NT2/D1 (cell line): ENCODE measurements around the gene FAM81A.

Experiments used
- DNase-seq: peaks from one replicate; pipeline ENCODE4 v3.0.0-alpha.2; 2011; ENCODE audit warnings: low read depth, low spot score
- H3K27me3 ChIP-seq: 2 replicates; pipeline ENCODE4 v1.6.0; 2011; ENCODE audit warnings: mild to moderate bottlenecking; ENCODE audit not compliant: insufficient read length, insufficient read depth
- H3K36me3 ChIP-seq: 2 replicates; pipeline ENCODE4 v1.6.1; 2011; ENCODE audit warnings: mild to moderate bottlenecking, low read length, mixed read lengths; ENCODE audit not compliant: insufficient read depth, insufficient read length
- H3K4me1 ChIP-seq: 2 replicates; pipeline ENCODE4 v1.5.1; 2011; ENCODE audit not compliant: insufficient read depth, insufficient read length
- H3K4me3 ChIP-seq: 2 replicates; pipeline ENCODE4 v1.5.1; 2011; ENCODE audit warnings: low read depth; ENCODE audit not compliant: insufficient read length
- H3K9ac ChIP-seq: 2 replicates; pipeline ENCODE4 v1.6.0; 2011; ENCODE audit warnings: low read depth; ENCODE audit not compliant: insufficient read length
- H3K9me3 ChIP-seq: 2 replicates; pipeline ENCODE4 v1.5.1; 2011; ENCODE audit warnings: mild to moderate bottlenecking, low read length; ENCODE audit not compliant: insufficient read depth
- SUZ12 ChIP-seq: IDR thresholded peaks from 2 replicates; pipeline ENCODE4 v1.6.1; 2011; ENCODE audit not compliant: insufficient read length, insufficient read depth; ENCODE audit errors: extremely low read depth
- YY1 ChIP-seq: IDR thresholded peaks from 2 replicates; pipeline ENCODE4 v1.6.1; 2011; ENCODE audit not compliant: insufficient read length, insufficient read depth
- ZNF274 ChIP-seq: IDR thresholded peaks from 2 replicates; pipeline ENCODE4 v1.6.1; 2011; ENCODE audit warnings: mild to moderate bottlenecking, low read depth, low read length

The FAM81A gene

DNA sequence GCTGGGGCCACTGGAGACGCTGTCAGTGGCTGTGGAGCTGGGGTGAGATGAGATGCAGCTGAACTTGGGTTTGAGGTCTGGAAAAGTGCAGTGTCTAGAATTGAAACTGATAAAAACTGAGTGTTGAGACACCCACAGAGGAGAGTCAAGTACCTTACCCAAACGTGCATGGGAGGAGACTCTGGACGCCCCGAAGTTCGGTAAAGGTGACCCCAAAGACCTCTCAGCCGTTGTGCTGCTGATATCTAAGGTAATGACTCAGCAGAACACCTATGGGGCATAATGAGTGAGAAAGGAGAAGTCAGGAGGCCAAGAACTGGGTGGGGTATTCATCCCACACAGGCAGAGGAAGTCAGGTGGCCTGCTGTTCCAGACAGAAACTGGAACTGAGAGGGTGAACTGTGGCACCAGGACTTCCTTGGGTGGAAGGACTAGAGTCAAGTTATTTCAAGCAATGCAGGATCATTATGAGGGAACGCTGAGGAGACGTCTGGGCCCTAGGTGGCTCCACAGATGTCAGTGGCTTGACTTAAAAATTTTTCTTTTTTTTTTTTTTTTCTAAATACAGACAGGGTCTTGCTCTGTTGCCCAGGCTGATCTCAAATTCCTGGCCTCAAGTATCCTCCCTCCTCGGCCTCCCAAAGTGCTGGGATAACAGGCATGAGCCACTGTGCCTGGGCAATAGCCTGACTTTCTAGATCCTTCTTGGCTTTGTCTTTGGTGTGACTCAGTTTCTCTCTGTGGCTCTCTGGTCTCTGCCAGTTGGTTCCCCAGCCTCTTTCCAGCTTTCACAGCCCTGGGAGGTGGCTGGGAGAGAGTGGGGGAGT, 105.9 kb downstream of the FAM81A start:
- Histone ChIP-seq H3K4me1 (peaks cover 3% of the 10 kb centered on the region), H3K9me3 (peaks cover 29% of the 10 kb centered on the region), H3K36me3 (no peaks in the 10 kb centered on the region), H3K27me3 (peaks cover 66% of the 10 kb centered on the region), H3K9ac (no peak overlapping the region), H3K4me3 (no peak overlapping the region)
- TF ChIP-seq SUZ12 = no peak
- TF ChIP-seq YY1 = no peak
- TF ChIP-seq ZNF274 = no peak
- DNase-seq = no peak

DNA sequence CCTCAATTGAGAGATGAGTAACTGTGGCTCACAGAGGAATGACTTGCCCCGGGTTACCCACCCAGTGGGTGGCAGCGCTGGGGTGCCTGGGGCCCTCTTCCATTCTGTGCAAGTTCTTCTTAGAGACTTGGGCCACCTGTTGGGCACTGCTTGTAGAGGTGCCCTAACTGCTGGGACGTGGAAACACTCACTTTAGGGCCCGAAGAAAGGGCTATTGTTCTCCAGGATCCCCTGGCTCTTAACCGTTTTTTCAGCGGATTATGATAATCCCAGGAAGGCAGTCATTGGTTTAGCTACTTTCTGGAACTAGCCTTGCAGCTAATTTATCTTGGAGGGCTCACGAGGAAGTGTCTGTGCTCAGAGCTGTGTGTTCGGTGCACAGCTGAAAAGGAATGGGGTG, 107.6 kb downstream of the FAM81A start:
- Histone ChIP-seq H3K4me3 (no peak overlapping the region), H3K4me1 (peaks cover 7% of the 10 kb centered on the region), H3K9ac (no peak overlapping the region), H3K27me3 (peaks cover 67% of the 10 kb centered on the region), H3K9me3 (peaks cover 37% of the 10 kb centered on the region), H3K36me3 (no peaks in the 10 kb centered on the region)
- no peak for DNase-seq
- TF ChIP-seq YY1 (no peak), SUZ12 (no peak), ZNF274 (no peak)

DNA sequence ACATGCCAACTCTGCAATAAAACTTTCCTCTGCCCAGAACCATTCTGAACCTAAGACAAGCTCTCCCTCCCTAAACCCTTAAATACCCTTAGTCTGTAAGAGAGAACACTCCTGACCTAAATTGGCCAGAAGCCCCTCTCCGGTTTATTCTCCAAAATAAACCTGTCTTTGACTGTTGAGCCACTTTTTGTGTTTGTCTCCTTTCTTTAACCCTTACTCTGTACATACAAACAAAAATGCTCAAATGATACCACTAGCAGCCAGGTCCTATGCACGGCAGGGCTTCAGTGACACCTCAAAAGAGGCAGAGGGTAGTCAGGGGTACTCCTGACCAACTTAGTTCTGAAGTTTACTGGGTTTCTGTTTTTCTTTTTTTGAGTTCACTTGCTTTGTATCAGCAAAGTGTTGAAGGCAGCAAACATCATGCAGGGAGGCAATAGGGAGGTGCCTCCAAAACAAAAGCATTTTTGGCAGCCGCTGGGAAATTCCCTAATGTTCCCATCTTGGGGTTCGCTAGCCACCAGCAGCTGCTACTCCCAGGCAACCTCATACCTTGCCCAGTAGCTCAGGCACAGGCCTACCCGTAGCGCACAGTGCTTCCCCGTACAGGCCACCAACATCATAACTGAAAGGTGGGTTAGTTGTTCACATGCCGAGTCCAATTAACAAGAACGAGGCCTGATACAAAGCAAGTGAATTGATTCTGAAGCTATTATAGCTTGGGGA, 110.7 kb downstream of the FAM81A start:
- Histone ChIP-seq H3K9me3 (peaks cover 43% of the 10 kb centered on the region), H3K36me3 (no peaks in the 10 kb centered on the region), H3K4me1 (peaks cover 10% of the 10 kb centered on the region), H3K27me3 (peaks cover 74% of the 10 kb centered on the region), H3K4me3 (no peak overlapping the region), H3K9ac (no peak overlapping the region)
- TF ChIP-seq ZNF274 (no peak), SUZ12 (no peak), YY1 (no peak)
- DNase-seq = no peak

DNA sequence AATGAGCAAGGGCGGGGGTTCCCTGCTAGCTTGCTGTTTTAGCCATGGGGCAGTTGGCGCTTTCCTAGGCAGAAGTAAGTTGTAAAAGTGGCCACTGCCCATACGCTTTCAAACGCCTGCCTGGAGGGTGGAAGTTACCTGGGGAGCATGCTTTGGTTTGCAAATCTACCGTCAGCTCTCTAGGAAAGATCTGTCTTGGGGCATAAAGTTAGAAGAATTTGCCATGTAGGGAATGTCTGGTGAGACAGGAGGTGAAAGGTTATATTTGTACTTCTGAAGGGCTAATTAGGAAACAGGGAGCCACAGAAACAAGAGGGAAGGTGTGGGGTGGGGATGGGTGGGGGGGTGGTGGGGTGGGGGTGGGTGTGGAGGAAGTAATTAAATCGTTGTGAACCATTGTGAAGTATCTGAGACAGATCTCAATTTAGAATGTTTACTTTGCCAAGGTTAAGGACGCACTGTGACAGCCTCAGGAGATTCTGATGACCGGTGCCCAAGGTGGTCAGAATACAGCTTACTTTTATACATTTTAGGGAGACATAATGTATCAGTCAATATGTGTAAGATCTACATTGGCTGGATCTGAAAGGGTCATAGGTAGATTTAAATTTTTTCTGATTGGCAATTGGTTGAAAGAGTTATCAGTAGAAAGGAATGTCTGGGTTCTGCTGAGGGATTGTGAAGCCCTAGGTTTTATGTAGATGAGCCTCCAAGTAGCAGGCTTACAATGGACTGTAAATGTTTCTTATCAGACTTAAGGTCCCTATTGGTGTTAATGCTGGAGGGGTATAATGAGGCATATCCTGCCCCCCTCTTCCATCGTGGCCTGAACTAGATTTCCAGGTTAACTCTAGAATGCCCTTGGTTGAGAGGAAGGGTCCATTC, 111.6 kb downstream of the FAM81A start:
- no peak for TF ChIP-seq ZNF274
- no peak for TF ChIP-seq YY1
- TF ChIP-seq SUZ12 = no peak
- no peaks in the 10 kb centered on the region for H3K36me3 ChIP-seq
- peaks cover 10% of the 10 kb centered on the region for H3K4me1 ChIP-seq
- peaks cover 43% of the 10 kb centered on the region for H3K9me3 ChIP-seq
- H3K4me3 ChIP-seq = no peak overlapping the region
- H3K27me3 ChIP-seq = peaks cover 76% of the 10 kb centered on the region
- peak; percentile 47 for DNase-seq
- H3K9ac ChIP-seq = no peak overlapping the region

DNA sequence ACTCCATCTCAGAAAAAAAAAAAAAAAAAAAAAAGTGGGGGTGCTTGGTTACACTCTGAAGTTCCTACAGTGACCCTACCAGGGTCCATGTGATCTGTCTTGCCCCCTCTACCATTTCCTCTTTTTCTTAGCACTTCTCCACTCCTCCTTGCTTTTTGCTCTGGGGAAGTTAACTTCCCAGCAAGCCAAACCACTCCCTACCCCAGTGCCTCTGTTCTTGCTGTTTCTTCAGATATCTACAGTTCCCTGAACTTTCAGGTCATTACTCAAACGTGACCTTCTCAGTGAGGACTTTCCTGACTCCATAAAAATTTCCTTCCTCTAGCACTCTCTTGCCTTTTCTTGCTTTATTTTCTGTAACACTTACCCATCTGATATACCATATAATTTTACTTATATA, 112.5 kb downstream of the FAM81A start:
- no peak for DNase-seq
- H3K9me3 ChIP-seq = peaks cover 43% of the 10 kb centered on the region
- peaks cover 76% of the 10 kb centered on the region for H3K27me3 ChIP-seq
- no peaks in the 10 kb centered on the region for H3K36me3 ChIP-seq
- no peak overlapping the region for H3K4me3 ChIP-seq
- H3K4me1 ChIP-seq = peaks cover 10% of the 10 kb centered on the region
- H3K9ac ChIP-seq = no peak overlapping the region
- TF ChIP-seq ZNF274 = no peak
- no peak for TF ChIP-seq SUZ12

DNA sequence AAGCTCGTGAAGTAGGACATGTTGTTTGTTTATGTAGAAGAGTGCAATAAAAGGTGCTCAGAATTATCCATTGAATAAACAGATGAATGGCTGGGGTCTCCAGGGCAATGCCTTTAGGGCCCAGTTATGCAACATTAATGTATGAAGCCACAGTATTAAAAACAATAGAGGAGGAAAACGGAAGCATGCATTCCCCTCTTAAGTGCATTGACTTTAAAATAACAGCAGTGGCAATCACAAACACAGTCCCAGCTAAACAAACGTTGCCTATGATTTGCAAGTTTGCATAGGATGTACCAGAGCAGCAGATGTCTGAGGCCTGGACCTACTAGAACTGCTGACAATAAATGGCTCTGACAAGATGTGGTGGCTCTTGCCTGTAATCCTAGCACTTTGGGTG, 113.0 kb downstream of the FAM81A start:
- TF ChIP-seq ZNF274 (no peak), SUZ12 (no peak), YY1 (no peak)
- no peak for DNase-seq
- Histone ChIP-seq H3K9ac (no peak overlapping the region), H3K36me3 (no peaks in the 10 kb centered on the region), H3K27me3 (peaks cover 76% of the 10 kb centered on the region), H3K4me1 (peaks cover 10% of the 10 kb centered on the region), H3K4me3 (no peak overlapping the region), H3K9me3 (peaks cover 43% of the 10 kb centered on the region)
